ENCODE data around the gene BMPR1B. TPM values are rescaled to one million over a fixed set of nuclear protein-coding genes. Genes with fewer than 3 reads are reported as not detected.

BMPR1B gene
- total and polyA plus RNA-seq, 9 of the 15 experiments (the other 6 are each of a cell fraction or from before 2014, with no cell fraction given) = 0.01 TPM; not detected in 8

DNA sequence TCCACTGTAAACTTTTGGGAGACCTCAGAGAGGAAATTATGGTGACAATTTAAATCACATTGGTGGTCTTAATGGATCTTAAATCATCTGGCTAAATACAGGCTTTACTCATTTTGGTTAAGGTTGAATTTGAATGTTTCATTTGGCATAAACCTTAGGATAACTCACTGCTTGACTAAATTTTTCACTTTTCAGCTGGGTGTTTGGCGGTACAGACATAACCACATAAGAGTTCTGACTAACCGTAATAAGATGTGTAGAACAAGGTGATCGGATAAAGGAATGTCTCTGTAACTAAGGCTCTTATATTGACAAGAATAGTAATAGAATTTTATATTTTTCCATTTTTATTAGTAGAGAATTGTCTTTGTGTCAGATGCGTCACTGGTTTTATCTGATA is 281.0 kb downstream of the BMPR1B start:
- Histone ChIP-seq H3K4me2 (ENCODE audit: insufficient read depth, low read length) (no peak overlapping the region), H3K9ac (ENCODE audit: insufficient read depth in 1 of 2, low read depth in 2 of 2, low read length in 2 of 2) (no peak overlapping the region), H3K9me3 (replicated peaks; ENCODE audit: control insufficient read depth, insufficient read depth, low read depth, low read length) (no peaks in the 10 kb centered on the region), H3K36me3 (ENCODE audit: control insufficient read depth, insufficient read depth, low read length) (no peaks in the 10 kb centered on the region), H3K27ac (ENCODE audit: extremely low read depth, low read depth, low read length) (no peak overlapping the region), H2AFZ (ENCODE audit: low read depth, low read length) (no peak overlapping the region), H3K79me2 (ENCODE audit: control insufficient read depth, insufficient read depth, low read length) (no peaks in the 10 kb centered on the region), H3K27me3 (ENCODE audit: control insufficient read depth in 2 of 2, insufficient read depth in 2 of 2, low read length in 2 of 2) (no peaks in the 10 kb centered on the region), H3K4me3 (no peak overlapping the region), H4K20me1 (replicated peaks; ENCODE audit: control insufficient read depth, insufficient read depth, low read length) (no peaks in the 10 kb centered on the region), H3K4me1 (replicated peaks in 1 of 2; ENCODE audit: control insufficient read depth in 2 of 2, insufficient read depth in 2 of 2, low read length in 2 of 2) (no peaks in the 10 kb centered on the region), H3K9me1 (ENCODE audit: control insufficient read depth, insufficient read depth, low read length) (no peaks in the 10 kb centered on the region)
- in situ Hi-C loops (cut with MboI) = no loop called here
- ChIA-PET CTCF (ENCODE audit: low intra/inter-chr PET ratio) (no interaction called here), POLR2A (no interaction called here)
- no peak for FAIRE-seq
- no peak for DNase-seq (ENCODE audit: extremely low read depth in 1 of 4, low spot score in 3 of 4)
- BruUV-seq (replicated peaks) = no TSS peak
- TF ChIP-seq, protein P1, sequence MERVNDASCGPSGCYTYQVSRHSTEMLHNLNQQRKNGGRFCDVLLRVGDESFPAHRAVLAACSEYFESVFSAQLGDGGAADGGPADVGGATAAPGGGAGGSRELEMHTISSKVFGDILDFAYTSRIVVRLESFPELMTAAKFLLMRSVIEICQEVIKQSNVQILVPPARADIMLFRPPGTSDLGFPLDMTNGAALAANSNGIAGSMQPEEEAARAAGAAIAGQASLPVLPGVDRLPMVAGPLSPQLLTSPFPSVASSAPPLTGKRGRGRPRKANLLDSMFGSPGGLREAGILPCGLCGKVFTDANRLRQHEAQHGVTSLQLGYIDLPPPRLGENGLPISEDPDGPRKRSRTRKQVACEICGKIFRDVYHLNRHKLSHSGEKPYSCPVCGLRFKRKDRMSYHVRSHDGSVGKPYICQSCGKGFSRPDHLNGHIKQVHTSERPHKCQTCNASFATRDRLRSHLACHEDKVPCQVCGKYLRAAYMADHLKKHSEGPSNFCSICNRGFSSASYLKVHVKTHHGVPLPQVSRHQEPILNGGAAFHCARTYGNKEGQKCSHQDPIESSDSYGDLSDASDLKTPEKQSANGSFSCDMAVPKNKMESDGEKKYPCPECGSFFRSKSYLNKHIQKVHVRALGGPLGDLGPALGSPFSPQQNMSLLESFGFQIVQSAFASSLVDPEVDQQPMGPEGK (CRISPR knock-in tag; IDR thresholded peaks at IDR 0.05; ENCODE audit: borderline replicate concordance) = no peak
- TF ChIP-seq TBL1XR1 (IDR thresholded peaks at IDR 0.05; ENCODE audit: low read length in 2 of 2) (no peak), KLF16 (IDR thresholded peaks at IDR 0.05) (no peak), SUPT5H (IDR thresholded peaks at IDR 0.05) (no peak), ZNF134 (CRISPR knock-in tag; conservative IDR thresholded peaks at IDR 0.05) (no peak), PCBP2 (IDR thresholded peaks at IDR 0.05; ENCODE audit: low read depth, low read length, poor library complexity, severe bottlenecking) (no peak)
- TF ChIP-seq, protein P2, sequence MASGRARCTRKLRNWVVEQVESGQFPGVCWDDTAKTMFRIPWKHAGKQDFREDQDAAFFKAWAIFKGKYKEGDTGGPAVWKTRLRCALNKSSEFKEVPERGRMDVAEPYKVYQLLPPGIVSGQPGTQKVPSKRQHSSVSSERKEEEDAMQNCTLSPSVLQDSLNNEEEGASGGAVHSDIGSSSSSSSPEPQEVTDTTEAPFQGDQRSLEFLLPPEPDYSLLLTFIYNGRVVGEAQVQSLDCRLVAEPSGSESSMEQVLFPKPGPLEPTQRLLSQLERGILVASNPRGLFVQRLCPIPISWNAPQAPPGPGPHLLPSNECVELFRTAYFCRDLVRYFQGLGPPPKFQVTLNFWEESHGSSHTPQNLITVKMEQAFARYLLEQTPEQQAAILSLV (tag; IDR thresholded peaks at IDR 0.05) = no peak
- TF ChIP-seq, protein P3, sequence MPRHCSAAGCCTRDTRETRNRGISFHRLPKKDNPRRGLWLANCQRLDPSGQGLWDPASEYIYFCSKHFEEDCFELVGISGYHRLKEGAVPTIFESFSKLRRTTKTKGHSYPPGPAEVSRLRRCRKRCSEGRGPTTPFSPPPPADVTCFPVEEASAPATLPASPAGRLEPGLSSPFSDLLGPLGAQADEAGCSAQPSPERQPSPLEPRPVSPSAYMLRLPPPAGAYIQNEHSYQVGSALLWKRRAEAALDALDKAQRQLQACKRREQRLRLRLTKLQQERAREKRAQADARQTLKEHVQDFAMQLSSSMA (CRISPR knock-in tag; IDR thresholded peaks at IDR 0.05) = no peak
- no peak for ATAC-seq
- WGBS (ENCODE audit: insufficient coverage, low coverage, missing lambda C conversion rate) = 0% methylated on average over 4 of the region's 4 CpGs
- intact Hi-C loops (cut with micrococcal nuclease) = no loop called here
